ENCODE data around the gene DCAF10.
"Not testable (repeated sequence)": the region's sequence is repeated elsewhere in the genome, so short reads cannot be mapped to it uniquely, and the experiment has no call there.

The DCAF10 gene

GRCh38 chr9:37909836-37910235, 109.2 kb downstream of the DCAF10 start:
- DNase-seq, result not testable (repeated sequence)

GRCh38 chr9:37910271-37910670, 109.7 kb downstream of the DCAF10 start:
- DNase-seq, result no peak

DNA sequence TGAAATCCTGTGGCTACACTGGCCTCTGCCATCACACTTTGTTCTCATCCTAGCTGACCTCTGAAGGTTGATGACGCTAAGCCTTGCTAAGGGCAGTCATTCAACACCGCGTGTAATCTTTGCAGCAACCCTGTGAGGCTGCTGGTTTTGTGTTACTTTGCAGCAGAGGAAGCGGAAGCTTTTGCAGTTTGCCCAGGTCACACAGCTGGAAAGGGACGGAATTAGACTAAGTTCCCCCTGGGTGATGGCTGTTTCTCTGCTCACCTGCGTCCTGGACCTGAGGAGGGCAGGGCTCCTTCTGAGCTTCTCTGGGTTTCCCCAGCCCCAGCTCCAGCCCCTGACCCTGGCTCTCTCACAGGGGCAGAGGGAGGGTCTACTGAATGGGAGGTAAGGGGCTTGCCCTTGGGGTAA, 110.7 kb downstream of the DCAF10 start:
- DNase-seq, result no peak

GRCh38 chr9:37913480-37914153, 113.0 kb downstream of the DCAF10 start:
- no peak for DNase-seq

GRCh38 chr9:37914154-37914551, 113.6 kb downstream of the DCAF10 start:
- DNase-seq, result no peak

- DNase-seq, result no peak
These were observed 114.2 kb downstream of the DCAF10 start for GRCh38 chr9:37914701-37915358.

DNA sequence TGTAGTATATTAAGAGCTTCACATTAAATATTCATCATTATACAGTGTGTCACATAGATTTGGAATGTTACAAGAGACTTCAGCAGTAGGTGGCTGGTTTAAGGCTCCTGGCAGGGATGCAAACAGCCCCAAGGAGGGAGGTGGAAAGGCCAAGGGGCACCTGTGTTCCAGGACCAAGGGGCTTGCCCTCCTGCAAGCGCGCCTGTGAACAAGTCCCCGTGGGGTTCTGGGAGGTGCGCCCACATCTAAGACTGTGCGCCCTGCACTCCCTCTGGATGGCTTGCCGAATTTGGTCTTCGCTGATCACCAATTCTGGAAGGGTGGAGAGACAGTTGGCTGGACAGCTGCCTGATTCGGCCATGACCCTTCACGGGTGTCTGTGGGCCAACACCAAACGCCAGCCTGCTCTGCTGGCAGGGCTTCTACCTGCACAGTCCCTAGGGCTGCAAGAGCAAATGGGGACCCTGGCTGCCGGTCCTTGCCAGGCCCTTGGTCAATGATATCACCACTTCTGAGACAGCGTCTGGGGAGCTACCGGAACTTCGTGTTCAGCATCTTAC, 115.4 kb downstream of the DCAF10 start:
- DNase-seq, result no peak

- no peak for DNase-seq
These were observed 116.1 kb downstream of the DCAF10 start for GRCh38 chr9:37916471-37917312.

Data from NCI-H510A (cell line).